Breast epithelium (tissue), 4 donors: ENCODE measurements around the gene MAU2. TPM values are rescaled to one million over a fixed set of nuclear protein-coding genes. Genes with fewer than 3 reads are reported as not detected.

ENCODE experiments used
- DNase-seq, 2 donors: peaks; one replicate each; pipeline ENCODE4 v3.0.0-alpha.2; 2019; ENCODE audit warnings: low spot score in 2 of 2
- H3K27ac ChIP-seq, 2 donors: fragments of 200-600 bp; sonication (generic) in 1 of 2; one replicate each; pipeline ENCODE4 v1.5.1; 2016 to 2019; ENCODE audit warnings: mild to moderate bottlenecking in 1 of 2
- H3K27me3 ChIP-seq, 2 donors: fragments of 200-600 bp; sonication (generic) in 1 of 2; one replicate each; pipeline versions ENCODE4 v1.5.1 to v1.6.0; 2017 to 2019; ENCODE audit warnings: control low read depth in 1 of 2, mild to moderate bottlenecking in 1 of 2
- H3K36me3 ChIP-seq: fragments of 200-600 bp; one replicate; pipeline ENCODE4 v1.5.1; 2019
- H3K4me1 ChIP-seq, 2 donors: fragments of 200-600 bp; sonication (generic); one replicate each; pipeline ENCODE4 v1.5.1; 2016 to 2019; ENCODE audit warnings: control low read depth in 1 of 2
- H3K4me3 ChIP-seq, 3 donors: fragments of 200-600 bp; sonication (generic); 1 replicate in 2 of 3; 2 replicates in 1 of 3; pipeline ENCODE4 v1.5.1; 2016 to 2019; ENCODE audit warnings: mild to moderate bottlenecking in 3 of 3, moderate library complexity in 2 of 3
- H3K9me3 ChIP-seq, 2 donors: fragments of 200-600 bp; sonication (generic) in 1 of 2; one replicate each; pipeline ENCODE4 v1.5.1; 2016 to 2019; ENCODE audit warnings: control low read depth in 1 of 2
- CTCF ChIP-seq, 3 donors: fragments of 450-650 bp; IDR thresholded peaks; one replicate each; pipeline ENCODE4 v1.5.1; 2016 to 2017; ENCODE audit warnings: antibody characterized with exemption in 3 of 3, mild to moderate bottlenecking in 3 of 3, moderate library complexity in 3 of 3
- POLR2A ChIP-seq: fragments of 450-650 bp; IDR thresholded peaks from one replicate; pipeline ENCODE4 v1.6.1; 2016; ENCODE audit warnings: antibody characterized with exemption, mild to moderate bottlenecking, moderate library complexity
- POLR2AphosphoS5 ChIP-seq, 3 donors: sonication (generic); formaldehyde crosslinking; IDR thresholded peaks; one replicate each; pipeline ENCODE4 v1.6.1; 2017; ENCODE audit warnings: antibody characterized with exemption in 3 of 3
- intact Hi-C: fragments of 100-400 bp; cut with DNase I; formaldehyde crosslinking; loops from one replicate; pipeline ENCODE4 v1.15.1; 2023; ENCODE audit warnings: low total_unique reads
- total RNA-seq, 3 donors: library from RNA; depleted of rRNA; stranded (reverse); fragments of >200 nt; gene quantifications; one replicate each; pipeline ENCODE4 v1.1.0, GENCODE V29; 2016

Gene MAU2
- total RNA-seq, 3 donors from 2014 or later = 33.4 to 59.4 (median 53.1) TPM

GRCh38 chr19:19341026-19341425 lies 20.4 kb downstream of the MAU2 start:
- DNase-seq = no peak

GRCh38 chr19:19342086-19343015 lies 21.7 kb downstream of the MAU2 start:
- intact Hi-C loops = no loop called here
- TF ChIP-seq POLR2AphosphoS5 (IDR thresholded peaks at IDR 0.05) (no peak), CTCF (IDR thresholded peaks at IDR 0.05) (peak; percentile 37 to 67 (median 56))
- Histone ChIP-seq H3K27me3 (no peaks in the 10 kb centered on the region), H3K27ac (no peak overlapping the region), H3K4me3 (no peak overlapping the region), H3K36me3 (peaks cover 6% of the 10 kb centered on the region), H3K9me3 (no peaks in the 10 kb centered on the region), H3K4me1 (no peaks in the 10 kb centered on the region)
- DNase-seq = peak; percentile 37 to 58

More at GRCh38 chr19:19341026-19341425, 20.4 kb downstream of the MAU2 start:
- no peak overlapping the region for H3K4me3 ChIP-seq
- intact Hi-C loops = no loop called here
- no peak for TF ChIP-seq POLR2AphosphoS5 (IDR thresholded peaks at IDR 0.05)
- H3K4me1 ChIP-seq = no peaks in the 10 kb centered on the region
- no peaks in the 10 kb centered on the region for H3K27me3 ChIP-seq
- no peak overlapping the region for H3K27ac ChIP-seq
- no peaks in the 10 kb centered on the region for H3K9me3 ChIP-seq
- H3K36me3 ChIP-seq = peaks cover 6% of the 10 kb centered on the region

DNA sequence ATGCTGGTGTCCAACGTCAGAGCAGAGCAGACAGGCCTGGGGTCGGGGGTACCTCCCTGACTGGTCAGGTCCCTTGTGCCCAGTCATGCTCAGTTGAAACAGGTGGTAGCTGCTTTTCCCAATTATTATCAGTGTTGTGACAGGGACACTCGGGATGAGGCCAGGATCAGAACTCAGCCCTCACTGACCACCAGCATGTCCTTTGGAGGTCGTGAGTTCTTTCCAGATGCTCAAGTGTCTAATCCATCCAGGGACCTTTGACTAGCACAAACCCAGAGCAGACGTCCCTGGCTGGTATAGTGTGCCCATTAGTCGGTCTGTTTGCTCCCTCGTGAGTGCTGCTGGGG lies 22.4 kb downstream of the MAU2 start:
- Histone ChIP-seq H3K36me3 (peaks cover 6% of the 10 kb centered on the region), H3K4me1 (no peaks in the 10 kb centered on the region), H3K27ac (no peak overlapping the region), H3K9me3 (no peaks in the 10 kb centered on the region), H3K4me3 (no peak overlapping the region), H3K27me3 (no peaks in the 10 kb centered on the region)
- no peak for DNase-seq
- intact Hi-C loops = no loop called here
- TF ChIP-seq POLR2A (no peak), POLR2AphosphoS5 (IDR thresholded peaks at IDR 0.05) (no peak), CTCF (IDR thresholded peaks at IDR 0.05) (no peak)

DNA sequence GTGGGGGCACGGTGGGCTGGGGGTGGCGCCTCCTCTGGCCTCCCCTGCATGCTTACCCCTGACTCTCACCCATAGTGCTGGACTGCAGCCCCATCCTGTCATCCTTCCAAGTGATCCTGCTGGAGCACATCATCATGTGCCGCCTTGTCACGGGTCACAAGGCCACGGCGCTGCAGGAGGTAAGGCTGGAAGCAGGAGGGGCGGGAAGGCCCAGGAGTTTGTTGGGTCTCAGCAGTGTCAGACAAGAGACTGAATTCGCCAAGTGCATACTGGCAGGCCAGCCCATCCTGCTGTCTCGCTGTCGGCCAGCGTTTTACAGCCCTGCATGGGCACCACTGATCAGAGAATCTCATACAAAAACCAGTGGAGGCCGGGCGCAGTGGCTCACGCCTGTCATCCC lies 23.1 kb downstream of the MAU2 start:
- DNase-seq = no peak
- Histone ChIP-seq H3K27ac (no peak overlapping the region), H3K36me3 (peaks cover 6% of the 10 kb centered on the region), H3K9me3 (no peaks in the 10 kb centered on the region), H3K4me1 (no peaks in the 10 kb centered on the region), H3K4me3 (no peak overlapping the region), H3K27me3 (no peaks in the 10 kb centered on the region)
- intact Hi-C loops = no loop called here
- TF ChIP-seq CTCF (IDR thresholded peaks at IDR 0.05) (no peak), POLR2AphosphoS5 (IDR thresholded peaks at IDR 0.05) (no peak), POLR2A (no peak)

GRCh38 chr19:19345232-19345631 lies 24.6 kb downstream of the MAU2 start:
- Histone ChIP-seq H3K4me1 (no peaks in the 10 kb centered on the region), H3K27me3 (no peaks in the 10 kb centered on the region), H3K36me3 (peaks cover 6% of the 10 kb centered on the region), H3K9me3 (no peaks in the 10 kb centered on the region), H3K27ac (no peak overlapping the region), H3K4me3 (no peak overlapping the region)
- intact Hi-C loops = no loop called here
- TF ChIP-seq POLR2A = no peak
- no peak for TF ChIP-seq POLR2AphosphoS5 (IDR thresholded peaks at IDR 0.05)
- TF ChIP-seq CTCF (IDR thresholded peaks at IDR 0.05) = no peak
- no peak for DNase-seq
